Suprapubic skin (tissue), 4 donors: ENCODE measurements around the gene TMEM88.

Experiments
- CTCF ChIP-seq, 2 donors: fragments of 200-600 bp in 1 of 2; fragments of 450-650 bp in 1 of 2; sonication (generic) in 1 of 2; IDR thresholded peaks; one replicate each; pipeline ENCODE4 v1.5.1; 2016 to 2019; ENCODE audit warnings: antibody characterized with exemption in 2 of 2, mild to moderate bottlenecking in 1 of 2, moderate library complexity in 1 of 2
- EP300 ChIP-seq: sonication (generic); formaldehyde crosslinking; IDR thresholded peaks from one replicate; pipeline ENCODE4 v1.6.1; 2017; ENCODE audit warnings: antibody characterized with exemption
- POLR2A ChIP-seq, 2 donors: fragments of 450-650 bp; IDR thresholded peaks; one replicate each; pipeline ENCODE4 v1.6.1; 2017; ENCODE audit warnings: antibody characterized with exemption in 2 of 2, mild to moderate bottlenecking in 2 of 2, moderate library complexity in 2 of 2
- POLR2AphosphoS5 ChIP-seq, 3 donors: sonication (generic); formaldehyde crosslinking; IDR thresholded peaks; one replicate each; pipeline ENCODE4 v1.6.1; 2017; ENCODE audit warnings: antibody characterized with exemption in 3 of 3

- no peak for TF ChIP-seq EP300
- no peak for TF ChIP-seq CTCF (IDR thresholded peaks at IDR 0.05)
- TF ChIP-seq POLR2AphosphoS5 (IDR thresholded peaks at IDR 0.05): no peak
- TF ChIP-seq POLR2A (IDR thresholded peaks at IDR 0.05): no peak
Observed at GRCh38 chr17:7894866-7895265, 40.0 kb downstream of the TMEM88 start.
